Rectal smooth muscle tissue (tissue), 1 donor: ENCODE measurements around the gene PDCD1.
"Not testable (repeated sequence)": the region's sequence is repeated elsewhere in the genome, so short reads cannot be mapped to it uniquely, and the experiment has no call there.

Experiments used
- H3K27ac ChIP-seq: one replicate; pipeline ENCODE4 v1.7.0; 2013; ENCODE audit warnings: low read depth, low read length, inconsistent platforms
- H3K27me3 ChIP-seq: one replicate; pipeline ENCODE4 v1.7.0; 2013; ENCODE audit warnings: low read length; ENCODE audit not compliant: control insufficient read depth, insufficient read depth
- H3K36me3 ChIP-seq: one replicate; pipeline ENCODE4 v1.7.0; 2013; ENCODE audit warnings: low read length; ENCODE audit not compliant: control insufficient read depth, insufficient read depth
- H3K4me1 ChIP-seq: one replicate; pipeline ENCODE4 v1.7.0; 2013; ENCODE audit warnings: low read length; ENCODE audit not compliant: control insufficient read depth, insufficient read depth
- H3K4me3 ChIP-seq: one replicate; pipeline ENCODE4 v1.7.0; 2013; ENCODE audit warnings: low read length
- H3K9ac ChIP-seq: one replicate; pipeline ENCODE4 v1.7.0; 2013; ENCODE audit warnings: low read length

PDCD1 gene

DNA sequence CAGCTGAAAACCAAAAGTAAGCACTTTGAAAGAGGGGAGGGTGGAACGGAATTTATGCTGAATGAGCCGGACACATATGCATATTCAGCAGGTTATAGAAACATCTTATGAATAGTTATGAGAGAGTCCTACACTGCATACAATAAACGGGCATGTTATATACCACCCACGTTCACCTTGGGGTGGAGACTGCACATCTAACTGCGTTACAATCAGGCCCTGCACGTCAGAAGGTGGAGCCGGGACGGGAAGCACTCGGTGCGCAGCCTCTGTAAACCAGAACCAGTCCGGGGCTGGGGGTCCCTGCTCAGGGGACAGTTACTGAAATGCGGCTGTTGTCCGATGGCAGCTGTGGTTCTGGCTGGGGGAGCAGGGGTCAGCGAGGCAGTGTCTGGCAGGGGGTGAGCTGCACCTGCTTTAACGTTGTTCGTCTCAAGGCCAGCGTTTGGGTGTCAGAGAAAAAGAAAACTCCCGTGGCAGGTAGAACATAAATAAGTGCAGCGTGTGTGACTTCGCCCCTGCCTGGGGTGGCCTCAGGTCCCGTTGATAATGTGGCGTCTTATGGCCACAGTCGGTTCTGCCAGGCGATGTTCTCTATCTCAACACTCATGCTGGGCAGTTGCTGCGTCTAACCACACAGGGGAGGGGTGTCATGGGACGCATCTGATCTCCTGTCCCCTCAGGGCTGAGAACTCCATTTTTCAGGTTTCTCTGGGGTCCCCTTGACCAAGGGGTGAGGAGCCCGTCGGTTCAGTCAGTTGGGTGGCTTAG, 24.8 kb downstream of the PDCD1 start:
- not testable (repeated sequence) for H3K27me3 ChIP-seq, H3K36me3 ChIP-seq, H3K9ac ChIP-seq, H3K4me1 ChIP-seq, H3K27ac ChIP-seq, H3K4me3 ChIP-seq

DNA sequence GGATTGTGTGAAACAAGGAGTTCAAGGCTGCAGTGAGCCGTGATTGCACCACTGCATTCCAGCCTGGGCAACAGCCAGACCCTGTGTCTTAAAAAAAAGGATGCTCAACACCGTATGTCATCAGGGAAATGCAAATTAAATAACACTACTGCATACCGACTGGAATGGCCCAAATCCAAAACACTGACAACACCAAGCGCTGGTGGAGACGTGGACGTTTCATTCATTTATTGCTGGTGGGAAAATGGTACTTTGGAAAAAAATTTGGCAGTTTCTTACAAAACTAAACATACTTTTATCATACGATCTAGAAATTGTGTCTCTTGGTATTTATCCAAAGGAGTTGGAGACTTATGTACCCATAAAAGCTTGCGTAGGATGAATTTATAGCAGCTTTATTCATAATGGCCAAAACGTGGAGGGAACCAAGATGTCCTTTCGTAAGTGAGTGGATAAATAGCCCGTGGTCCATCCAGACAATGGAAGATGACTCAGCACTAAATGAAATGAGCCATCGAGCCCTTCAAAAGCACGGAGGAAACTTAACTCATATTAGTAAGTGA, 25.5 kb downstream of the PDCD1 start:
- Histone ChIP-seq H3K9ac (no peak overlapping the region), H3K36me3 (no peaks in the 10 kb centered on the region), H3K4me1 (no peaks in the 10 kb centered on the region), H3K4me3 (no peak overlapping the region), H3K27me3 (no peaks in the 10 kb centered on the region), H3K27ac (no peak overlapping the region)

DNA sequence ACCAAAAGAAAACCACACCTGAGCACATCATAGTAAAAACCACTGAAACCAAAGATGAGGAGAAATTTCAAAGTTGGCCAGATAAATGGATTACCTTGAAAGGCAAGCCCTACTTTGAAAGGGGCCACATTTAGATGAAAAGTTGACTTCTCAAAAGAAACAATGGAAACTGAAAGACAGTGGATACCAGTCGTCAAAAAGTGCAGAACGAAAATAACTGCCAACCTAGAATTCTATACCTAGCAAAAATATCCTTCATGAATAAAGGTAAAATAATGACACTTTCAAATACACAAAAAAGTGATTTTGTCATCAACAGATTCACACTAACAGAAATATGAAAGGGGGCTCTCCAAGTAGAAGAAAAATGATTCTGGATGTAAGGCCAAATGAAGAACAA, 31.3 kb downstream of the PDCD1 start:
- Histone ChIP-seq H3K4me3 (no peak overlapping the region), H3K27me3 (no peaks in the 10 kb centered on the region), H3K36me3 (no peaks in the 10 kb centered on the region), H3K9ac (no peak overlapping the region), H3K4me1 (no peaks in the 10 kb centered on the region), H3K27ac (no peak overlapping the region)

DNA sequence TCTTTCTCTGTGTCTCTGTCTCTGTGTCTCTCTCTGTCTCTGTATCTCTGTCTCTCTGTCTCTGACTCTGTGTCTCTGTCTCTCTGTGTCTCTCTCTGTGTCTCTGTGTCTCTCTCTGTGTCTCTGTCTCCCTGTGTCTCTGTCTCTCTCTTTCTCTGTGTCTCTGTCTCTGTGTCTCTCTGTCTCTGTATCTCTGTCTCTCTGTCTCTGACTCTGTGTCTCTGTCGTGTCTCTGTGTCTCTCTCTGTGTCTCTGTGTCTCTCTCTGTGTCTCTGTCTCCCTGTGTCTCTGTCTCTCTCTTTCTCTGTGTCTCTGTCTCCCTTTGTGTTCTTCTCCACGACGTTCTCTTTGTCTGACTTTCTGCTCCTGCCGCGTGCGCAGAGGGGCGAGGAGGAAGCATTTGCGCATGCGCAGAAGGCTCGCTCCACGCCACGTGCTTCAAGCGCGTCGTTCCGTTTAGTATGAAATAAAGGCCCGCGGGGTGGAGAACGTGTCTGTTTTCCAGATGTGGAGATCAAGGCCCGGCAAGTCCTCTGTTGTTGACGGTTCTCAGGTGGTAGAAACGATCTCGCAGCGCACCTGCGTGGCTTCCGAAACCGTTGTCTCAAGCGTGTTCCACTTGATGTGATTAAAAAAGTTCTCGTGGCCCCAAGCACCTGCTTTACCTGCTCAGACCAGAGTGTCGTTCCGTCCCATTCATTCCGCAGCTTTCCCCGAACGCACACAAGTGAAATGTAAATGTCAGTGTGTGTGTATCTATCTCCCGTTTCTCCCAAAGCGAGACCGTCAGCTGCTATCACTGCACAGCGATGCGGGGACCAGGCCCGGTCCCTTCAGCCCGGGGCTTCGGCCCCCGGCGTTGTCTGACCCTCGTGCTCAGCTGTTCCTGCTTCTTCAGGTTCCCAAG, 34.9 kb downstream of the PDCD1 start:
- not testable (repeated sequence) for H3K4me1 ChIP-seq, H3K36me3 ChIP-seq, H3K27me3 ChIP-seq, H3K9ac ChIP-seq, H3K27ac ChIP-seq, H3K4me3 ChIP-seq

DNA sequence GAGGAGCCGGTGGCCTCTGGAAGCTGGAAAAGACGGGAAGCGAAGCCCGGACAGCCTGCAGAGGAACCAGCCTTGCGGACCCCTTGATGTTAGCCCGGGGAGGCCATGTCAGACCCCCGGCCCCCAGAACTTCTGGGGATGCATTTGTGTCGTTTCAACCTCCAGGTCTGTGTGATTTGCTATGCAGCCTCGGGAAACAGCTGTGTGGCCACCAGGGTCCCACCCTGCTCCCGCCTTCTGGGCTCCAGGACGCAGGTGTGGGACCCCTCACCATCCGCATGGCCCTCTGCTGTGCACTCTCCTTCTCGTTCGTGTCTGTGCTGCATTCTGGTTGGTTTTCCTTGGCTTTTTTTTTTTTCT, 36.5 kb downstream of the PDCD1 start:
- Histone ChIP-seq H3K27ac (no peak overlapping the region), H3K27me3 (no peaks in the 10 kb centered on the region), H3K36me3 (no peaks in the 10 kb centered on the region), H3K4me3 (no peak overlapping the region), H3K4me1 (no peaks in the 10 kb centered on the region), H3K9ac (no peak overlapping the region)

DNA sequence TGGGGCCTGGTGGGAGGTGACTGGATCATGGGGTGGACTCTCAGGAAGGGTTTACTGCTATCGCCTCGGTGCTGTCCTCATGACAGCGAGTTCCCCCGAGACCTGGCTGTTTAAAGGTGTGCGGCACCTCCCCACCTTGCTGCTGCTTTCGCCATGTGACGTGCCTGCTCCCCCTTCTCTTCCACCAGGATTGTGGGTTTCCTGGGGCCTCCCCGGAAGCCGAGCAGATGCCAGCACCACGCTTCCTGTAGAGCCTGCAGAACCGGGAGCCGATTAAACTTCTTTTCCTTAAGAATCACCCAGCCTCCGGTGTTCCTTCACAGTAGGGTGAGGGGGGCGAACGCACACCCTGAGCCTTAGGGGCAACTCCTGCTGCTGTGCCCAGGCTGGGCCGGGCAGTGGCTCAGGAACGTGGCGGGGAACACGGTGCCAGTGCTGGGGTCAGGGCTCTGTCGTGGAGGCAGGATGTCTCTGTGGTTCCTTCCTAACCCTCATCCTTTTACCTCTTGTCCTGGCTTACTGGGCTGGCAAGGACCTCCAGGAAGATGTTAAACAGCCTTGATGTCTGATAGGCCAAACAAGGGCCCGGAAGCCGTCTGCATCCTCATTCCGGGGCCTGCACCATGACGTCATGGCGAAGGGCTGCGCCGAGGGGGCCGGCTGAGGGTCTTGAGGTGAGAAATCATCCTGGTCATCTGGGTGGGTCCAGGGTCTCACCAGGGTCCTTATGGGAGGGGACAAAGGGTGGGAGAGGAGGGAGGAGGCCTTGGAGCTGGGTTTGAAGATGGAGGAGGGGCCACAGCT, 37.0 kb downstream of the PDCD1 start:
- Histone ChIP-seq H3K4me1 (no peaks in the 10 kb centered on the region), H3K9ac (no peak overlapping the region), H3K27me3 (no peaks in the 10 kb centered on the region), H3K27ac (no peak overlapping the region), H3K4me3 (no peak overlapping the region), H3K36me3 (no peaks in the 10 kb centered on the region)

DNA sequence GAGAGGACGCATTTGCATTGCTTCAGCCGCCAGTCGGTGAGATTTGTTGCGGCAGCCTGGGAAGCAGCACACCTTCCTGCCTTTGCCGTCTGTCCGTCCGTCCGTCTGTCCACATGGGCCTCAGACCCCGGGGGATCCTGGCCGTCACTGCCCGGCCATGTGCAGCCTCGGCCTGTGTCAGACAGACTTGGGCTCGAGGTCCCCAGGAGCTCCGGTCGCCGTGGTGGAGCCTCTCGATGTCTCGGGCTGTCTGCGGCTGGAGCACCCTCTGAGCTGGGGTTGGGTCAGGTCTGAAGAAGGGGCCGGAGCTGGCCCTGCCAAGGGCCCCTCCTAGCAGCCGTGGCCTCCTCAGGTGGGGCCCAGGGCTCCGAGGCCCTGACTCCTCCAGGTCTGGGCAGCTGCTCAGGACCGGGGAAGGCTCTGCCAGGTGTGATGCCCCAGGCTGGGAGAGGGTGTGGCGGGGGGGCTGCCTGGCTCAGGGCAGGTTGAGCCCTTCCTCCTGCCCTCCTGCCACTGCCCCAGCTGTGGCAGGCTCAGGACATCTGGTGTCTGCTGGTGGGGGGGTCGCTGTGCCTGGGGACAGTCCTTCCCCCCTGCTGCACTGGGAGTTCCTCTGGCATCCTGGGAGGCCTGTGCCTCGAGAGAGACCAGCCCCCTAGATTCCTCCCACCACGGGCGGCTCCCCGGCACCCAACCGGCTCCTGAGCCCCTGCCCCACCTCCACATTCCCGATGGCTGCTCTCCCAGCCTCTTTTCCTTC, 37.9 kb downstream of the PDCD1 start:
- Histone ChIP-seq H3K4me1 (no peaks in the 10 kb centered on the region), H3K27ac (no peak overlapping the region), H3K36me3 (no peaks in the 10 kb centered on the region), H3K4me3 (no peak overlapping the region), H3K9ac (no peak overlapping the region), H3K27me3 (peaks cover 3% of the 10 kb centered on the region)

DNA sequence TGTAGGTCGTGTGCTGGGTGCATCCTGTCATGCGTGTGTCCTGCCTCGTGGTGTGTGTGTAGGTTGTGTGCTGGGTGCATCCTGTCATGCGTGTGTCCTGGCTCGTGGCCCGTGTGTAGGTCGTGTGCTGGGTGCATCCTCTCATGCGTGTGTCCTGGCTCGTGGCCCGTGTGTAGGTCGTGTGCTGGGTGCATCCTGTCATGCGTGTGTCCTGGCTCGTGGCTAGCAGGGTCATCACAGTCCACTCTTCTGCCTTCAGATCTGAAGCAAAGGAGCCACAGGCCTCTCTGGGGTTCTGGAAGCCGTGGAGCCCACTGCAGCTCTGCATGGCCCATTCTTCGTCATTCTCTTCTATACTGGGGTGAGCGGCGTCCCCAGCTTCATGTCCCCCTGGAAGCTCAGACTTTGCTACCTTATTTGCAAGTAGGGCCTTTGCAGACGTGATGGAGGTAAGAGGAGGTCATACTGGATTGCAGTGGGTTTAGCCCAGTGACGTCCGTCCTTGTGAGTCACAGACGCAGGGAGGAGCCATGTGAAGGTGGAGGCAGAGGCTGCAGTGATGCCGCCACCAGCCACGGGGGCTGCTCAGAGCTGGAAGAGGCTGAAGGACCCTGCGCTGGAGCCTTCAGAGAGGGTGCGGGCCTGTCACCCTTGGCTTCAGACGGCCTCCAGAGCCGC, 38.6 kb downstream of the PDCD1 start:
- not testable (repeated sequence) for H3K4me1 ChIP-seq, H3K4me3 ChIP-seq, H3K36me3 ChIP-seq, H3K27ac ChIP-seq, H3K27me3 ChIP-seq, H3K9ac ChIP-seq

DNA sequence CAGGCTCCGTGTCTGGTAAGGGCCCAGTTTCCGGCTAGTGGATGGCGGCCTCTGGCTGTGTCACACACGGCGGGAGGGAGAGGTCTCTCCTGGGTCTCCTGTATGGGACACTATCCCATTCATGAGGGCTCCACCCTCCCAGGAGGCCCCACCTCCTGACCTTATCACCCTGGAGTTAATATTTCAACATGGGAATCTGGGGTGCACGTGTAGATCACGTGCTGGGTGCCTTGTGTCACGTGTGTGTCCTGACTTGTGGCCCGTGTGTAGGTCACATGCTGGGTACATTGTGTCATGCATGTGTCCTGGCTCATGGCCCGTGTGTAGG, 39.8 kb downstream of the PDCD1 start:
- Histone ChIP-seq H3K27ac (no peak overlapping the region), H3K27me3 (peaks cover 3% of the 10 kb centered on the region), H3K36me3 (no peaks in the 10 kb centered on the region)

DNA sequence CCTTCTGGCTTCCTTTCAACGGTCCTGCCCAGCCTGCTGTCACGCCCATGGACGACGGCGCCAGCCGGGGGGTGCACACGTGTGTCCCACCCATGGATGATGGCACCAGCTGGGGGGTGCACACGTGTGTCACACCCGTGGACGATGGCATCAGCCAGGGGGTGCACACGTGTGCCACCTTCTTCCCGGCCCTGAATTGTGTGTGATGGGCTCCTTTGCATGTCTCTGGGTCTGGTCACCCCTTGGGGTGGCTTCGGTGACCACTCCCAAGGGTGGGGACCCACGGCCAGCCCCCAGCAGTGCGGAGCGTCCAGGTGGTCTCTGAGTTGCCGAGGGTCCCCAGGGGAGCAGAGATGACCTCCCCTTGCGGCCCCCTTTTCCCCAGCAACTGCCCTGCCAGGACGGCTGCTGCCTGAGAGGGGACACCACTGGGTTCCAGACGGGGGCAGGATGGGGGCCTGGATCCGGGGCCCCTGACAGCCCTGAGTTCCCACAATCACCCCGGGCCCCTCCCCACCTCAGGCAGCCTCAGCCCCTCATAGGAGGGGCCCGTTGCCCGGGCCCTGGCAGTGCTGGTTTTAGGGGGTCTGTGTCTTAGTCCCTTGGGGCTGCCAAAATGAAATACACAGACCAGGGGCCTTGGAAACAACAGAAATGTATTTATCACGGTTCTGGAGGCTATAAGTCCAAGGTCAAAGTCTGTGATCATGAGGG, 40.3 kb downstream of the PDCD1 start:
- Histone ChIP-seq H3K27ac (no peak overlapping the region), H3K4me3 (no peak overlapping the region), H3K27me3 (peaks cover 3% of the 10 kb centered on the region), H3K36me3 (no peaks in the 10 kb centered on the region), H3K9ac (no peak overlapping the region), H3K4me1 (no peaks in the 10 kb centered on the region)

More for the DNA sequence above, 39.8 kb downstream of the PDCD1 start:
- H3K9ac ChIP-seq: no peak overlapping the region
- no peak overlapping the region for H3K4me3 ChIP-seq
- no peaks in the 10 kb centered on the region for H3K4me1 ChIP-seq

DNA sequence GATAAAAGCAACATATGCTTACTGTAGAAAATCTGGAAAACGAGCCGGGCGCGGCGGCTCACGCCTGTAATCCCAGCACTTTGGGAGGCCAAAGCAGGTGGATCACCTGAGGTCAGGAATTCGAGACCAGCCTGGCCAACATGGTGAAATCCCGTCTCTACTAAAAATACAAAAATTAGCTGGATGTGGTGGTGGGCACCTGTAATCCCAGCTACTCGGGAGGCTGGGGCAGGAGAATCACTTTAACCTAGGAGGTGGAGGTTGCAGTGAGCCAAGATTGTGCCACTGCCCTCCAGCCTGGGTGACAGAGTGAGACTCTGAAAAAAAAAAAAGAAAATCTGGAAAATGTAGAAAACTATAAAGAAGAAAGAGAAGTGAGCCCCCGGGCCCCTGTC, 40.9 kb downstream of the PDCD1 start:
- H3K4me3 ChIP-seq, H3K27me3 ChIP-seq, H3K27ac ChIP-seq, H3K36me3 ChIP-seq, H3K9ac ChIP-seq, H3K4me1 ChIP-seq: not testable (repeated sequence)
